ENCODE measurements around the gene MYH7.

DNA sequence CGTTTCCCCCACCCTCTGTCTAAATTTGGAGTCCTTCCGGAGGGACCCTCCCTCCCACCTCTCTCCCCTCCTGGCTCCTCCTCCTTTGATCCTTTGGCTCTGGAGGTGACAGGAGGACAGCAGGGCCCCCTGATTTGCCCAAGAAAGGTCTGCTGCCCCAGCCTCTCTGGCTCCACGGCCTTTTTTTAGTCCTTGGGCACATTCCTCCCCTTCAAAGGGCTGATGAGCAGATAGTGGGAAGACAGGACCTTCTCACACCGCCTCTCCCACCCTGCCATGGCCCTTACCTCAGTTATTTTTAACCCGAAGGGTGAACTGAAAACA lies 27.2 kb downstream of the MYH7 start:
- TF ChIP-seq GATA3 (IDR thresholded peaks at IDR 0.05; ENCODE audit: low read depth, low read length) (no peak), GATA2 (IDR thresholded peaks at IDR 0.05; ENCODE audit: low read depth, low read length) (no peak)

All from SH-SY5Y (cell line).